ENCODE data around the gene CFAP46. TPM values are rescaled to one million over a fixed set of nuclear protein-coding genes. Genes with fewer than 3 reads are reported as not detected.

Gene CFAP46
- total and polyA plus RNA-seq, 2 of the 8 experiments (the other 6 are each of a cell fraction or from before 2014, with no cell fraction given): 2.6 to 4.8 TPM

GRCh38 chr10:132783940-132784865 is 158.2 kb downstream of the CFAP46 start:
- DNase-seq (ENCODE audit: low read depth in 1 of 2, low spot score in 2 of 2) (no peak), FAIRE-seq (no peak)
- peak overlapping the region; percentile 51 for H4K8ac ChIP-seq (ENCODE audit: extremely low read depth, insufficient read depth, low read length)
- peaks cover 4 to 13% of the 10 kb centered on the region in 2 experiments for H4K20me1 ChIP-seq (replicated peaks in 1 of 2; ENCODE audit: control insufficient read depth in 1 of 2, insufficient read depth in 2 of 2, low read length in 2 of 2)
- no peak overlapping the region for H4K91ac ChIP-seq (replicated peaks; ENCODE audit: insufficient read length, low read length)
- H3K4me3 ChIP-seq (ENCODE audit: extremely low read depth in 1 of 4, insufficient read depth in 2 of 4, low read depth in 3 of 4, low read length in 4 of 4): peak overlapping the region in 2 of 4 experiments; percentile 14 to 51; a peak in 3 of 8 replicates
- no peaks in the 10 kb centered on the region for H3K79me1 ChIP-seq (ENCODE audit: low read depth, low read length)
- no peak overlapping the region for H2BK15ac ChIP-seq (ENCODE audit: low read length)
- H2BK5ac ChIP-seq (ENCODE audit: low read depth, low read length): no peak overlapping the region
- H3K56ac ChIP-seq (replicated peaks; ENCODE audit: insufficient read length, low read depth, low read length): no peak overlapping the region
- no peak overlapping the region for H2BK120ac ChIP-seq (replicated peaks; ENCODE audit: low read depth, low read length)
- TF ChIP-seq SUZ12 (IDR thresholded peaks at IDR 0.05; ENCODE audit: low read length) (peak; percentile 91), EZH2 (IDR thresholded peaks at IDR 0.05; ENCODE audit: low read depth, low read length, severe bottlenecking) (peak; percentile 85), KDM1A (IDR thresholded peaks at IDR 0.05; ENCODE audit: borderline replicate concordance, low read length) (no peak), KDM4A (IDR thresholded peaks at IDR 0.05; ENCODE audit: low read depth, low read length, severe bottlenecking) (no peak), E2F6 (IDR thresholded peaks at IDR 0.05) (0 out of 2 replicates have a peak, but pooled peaks have one; percentile 32), GABPA (IDR thresholded peaks at IDR 0.05; ENCODE audit: borderline replicate concordance, insufficient read depth, low read length) (0 out of 2 replicates have a peak, but pooled peaks have one; percentile 23)
- no peak overlapping the region for H4K5ac ChIP-seq (ENCODE audit: insufficient read length, low read depth, low read length)
- 20% methylated on average over 55 of the region's 106 CpGs; no CpG with 5 or more reads in 1 of the 2 experiments for WGBS, 2 experiments (ENCODE audit: extremely low coverage in 1 of 2, insufficient coverage in 1 of 2, insufficient read length in 1 of 2, insufficient replicate concordance in 2 of 2, low coverage in 1 of 2, low lambda C conversion rate in 2 of 2, missing lambda C conversion rate in 1 of 2)
- H3K9me3 ChIP-seq (ENCODE audit: insufficient read depth in 2 of 2, low read depth in 1 of 2, low read length in 1 of 2): no peaks in the 10 kb centered on the region; a peak in 1 of 4 replicates
- POLR2A ChIA-PET (ENCODE audit: partially characterized antibody): interaction anchor here (1.1 kb wide), 1 partner anchor 129 kb away, joined by 3 read pairs; no protein-coding TSS in a partner anchor
- H3K23ac ChIP-seq (ENCODE audit: insufficient read length): no peak overlapping the region
- no peak overlapping the region for H3K14ac ChIP-seq (ENCODE audit: insufficient read length)
- no peak overlapping the region for H2AFZ ChIP-seq (ENCODE audit: low read length)
- peaks cover 0 to 28% (median 0%) of the 10 kb centered on the region in 4 experiments; a peak in 2 of 8 replicates for H3K36me3 ChIP-seq (ENCODE audit: control insufficient read depth in 2 of 4, insufficient read depth in 4 of 4, low read length in 3 of 4)
- H3K79me2 ChIP-seq (ENCODE audit: control insufficient read depth in 1 of 2, insufficient read depth in 2 of 2, low read length in 2 of 2): no peaks in the 10 kb centered on the region
- H3K27ac ChIP-seq (ENCODE audit: low read depth, low read length): no peak overlapping the region
- no peak overlapping the region for H2BK20ac ChIP-seq (ENCODE audit: low read length)
- no peak overlapping the region for H2BK12ac ChIP-seq (ENCODE audit: low read depth, low read length)
- H3K4me2 ChIP-seq (ENCODE audit: insufficient read depth in 1 of 2, low read depth in 2 of 2, low read length in 2 of 2): peak overlapping the region; percentile 46 to 70
- CTCF ChIA-PET (ENCODE audit: partially characterized antibody): interaction anchor here (2.0 kb wide), 1 partner anchor 9 kb away, joined by 6 read pairs; no protein-coding TSS in a partner anchor
- H3K9ac ChIP-seq (replicated peaks in 1 of 4; ENCODE audit: extremely low read depth in 1 of 4, low read depth in 3 of 4, low read length in 3 of 4): no peak overlapping the region
- H3K4ac ChIP-seq (replicated peaks; ENCODE audit: insufficient read length, low read depth, low read length): no peak overlapping the region
- H3K23me2 ChIP-seq (ENCODE audit: low read depth, low read length): peaks cover 7% of the 10 kb centered on the region; the same call in 1 of the 2 replicates
- no peak overlapping the region for H3K18ac ChIP-seq (ENCODE audit: extremely low read depth, low read length)
- peaks cover 63 to 77% (median 75%) of the 10 kb centered on the region in 4 experiments for H3K27me3 ChIP-seq (replicated peaks in 1 of 4; ENCODE audit: control insufficient read depth in 3 of 4, extremely low read depth in 1 of 4, insufficient read depth in 3 of 4, low read length in 3 of 4)
- H2AK5ac ChIP-seq (ENCODE audit: low read depth, low read length): no peak overlapping the region
- peaks cover 0 to 29% (median 12%) of the 10 kb centered on the region in 4 experiments; a peak in 6 of 7 replicates for H3K4me1 ChIP-seq (replicated peaks in 1 of 4; ENCODE audit: control insufficient read depth in 3 of 4, insufficient read depth in 4 of 4, low read length in 3 of 4)
